ENCODE results near the gene VEGFB.
A peak's percentile ranks its signal among the peaks of the same experiment; 100 is the strongest.

The VEGFB gene

GRCh38 chr11:64233913-64234586 is at the start of gene VEGFB:
VEGFB (plus strand) TSS chr11:64234584; CDS start chr11:64234834, 250 bp downstream.
- DNase-seq, result peak; percentile 59

- DNase-seq, result peak; percentile 31
Observed at GRCh38 chr11:64185175-64185692, 49.1 kb upstream of the VEGFB start.

GRCh38 chr11:64185693-64186491 is 48.5 kb upstream of the VEGFB start, which contains the start of gene STIP1:
STIP1 (plus strand) TSS chr11:64186171; CDS start chr11:64186262, 91 bp downstream.
- peak; percentile 100 for DNase-seq

GRCh38 chr11:64186492-64187165 is 47.8 kb upstream of the VEGFB start:
- no peak for DNase-seq

GRCh38 chr11:64192434-64192833 is 42.0 kb upstream of the VEGFB start:
- no peak for DNase-seq

GRCh38 chr11:64196626-64197025 is 37.8 kb upstream of the VEGFB start:
- no peak for DNase-seq

GRCh38 chr11:64198511-64198910 is 35.9 kb upstream of the VEGFB start:
- no peak for DNase-seq

GRCh38 chr11:64201543-64201942 is 32.8 kb upstream of the VEGFB start:
- no peak for DNase-seq

- DNase-seq, result no peak
Observed at GRCh38 chr11:64202992-64203391, 31.4 kb upstream of the VEGFB start.

GRCh38 chr11:64203421-64204079 is 30.8 kb upstream of the VEGFB start:
- no peak for DNase-seq

GRCh38 chr11:64204080-64204440 is 30.3 kb upstream of the VEGFB start:
- DNase-seq, result no peak

GRCh38 chr11:64204464-64204989 is 29.9 kb upstream of the VEGFB start:
- peak; percentile 99 for DNase-seq

GRCh38 chr11:64206457-64207255 is 27.7 kb upstream of the VEGFB start, which contains the start of gene FERMT3:
FERMT3 (plus strand) TSS chr11:64206721; CDS start chr11:64207365, 644 bp downstream.
- DNase-seq, result no peak

- no peak for DNase-seq
Observed at GRCh38 chr11:64207256-64208085, 26.9 kb upstream of the VEGFB start.

- no peak for DNase-seq
Observed at GRCh38 chr11:64208086-64208795, 26.1 kb upstream of the VEGFB start.

GRCh38 chr11:64208796-64209562 is 25.4 kb upstream of the VEGFB start:
- no peak for DNase-seq

- DNase-seq, result no peak
Observed at GRCh38 chr11:64209563-64209843, 24.9 kb upstream of the VEGFB start.

GRCh38 chr11:64210301-64211020 is 23.9 kb upstream of the VEGFB start:
- no peak for DNase-seq
